ENCODE results near the gene TRAPPC14. TPM values are rescaled to one million over a fixed set of nuclear protein-coding genes. Genes with fewer than 3 reads are reported as not detected.

The TRAPPC14 gene
- total and polyA plus RNA-seq, 9 of the 15 experiments (the other 6 are each of a cell fraction or from before 2014, with no cell fraction given) = 0.42 to 45.9 (median 18.2) TPM

GRCh38 chr7:100126931-100127865 lies 31.3 kb downstream of the TRAPPC14 start, which contains the start of gene MBLAC1 (continued):
- TF ChIP-seq CUX1 (CRISPR knock-in tag; IDR thresholded peaks at IDR 0.05) (no peak), ZBTB17 (CRISPR knock-in tag; IDR thresholded peaks at IDR 0.05) (peak; percentile 45; the same call in 1 of the 2 replicates), CBFA2T2 (conservative IDR thresholded peaks at IDR 0.05) (no peak), ZNF253 (CRISPR knock-in tag; conservative IDR thresholded peaks at IDR 0.05) (no peak), CTBP1 (IDR thresholded peaks at IDR 0.05; ENCODE audit: borderline replicate concordance) (peak; percentile 31), ARID1B (IDR thresholded peaks at IDR 0.05) (peak; percentile 53), RBM25 (IDR thresholded peaks at IDR 0.05; ENCODE audit: low read depth, low read length, severe bottlenecking) (peak; percentile 93), SRSF1 (IDR thresholded peaks at IDR 0.05; ENCODE audit: low read depth, low read length) (no peak), NR2C1 (IDR thresholded peaks at IDR 0.05) (peak; percentile 21; the same call in 1 of the 2 replicates), NR2C1 (tag; IDR thresholded peaks at IDR 0.05) (0 out of 2 replicates have a peak, but pooled peaks have one; percentile 37), EZH2 (IDR thresholded peaks at IDR 0.05; ENCODE audit: borderline replicate concordance, low read depth, low read length) (no peak), HDAC8 (tag; IDR thresholded peaks at IDR 0.05) (peak; percentile 49; the same call in 1 of the 2 replicates), POLR2G (IDR thresholded peaks at IDR 0.05; ENCODE audit: low read depth, low read length) (peak; percentile 82), POLR2AphosphoS2 (IDR thresholded peaks at IDR 0.05; ENCODE audit: low read length) (peak; percentile 70; the same call in 1 of the 2 replicates), ZNF518B (CRISPR knock-in tag; IDR thresholded peaks at IDR 0.05) (no peak), ATF7 (IDR thresholded peaks at IDR 0.05) (peak; percentile 99)
